Stimulated activated memory B cell treated with anti-CD40 and anti-IgM and Interleukin-4, amounts not matched to agents 10 μg/mL and 1 μg/mL and 100 μg/mL, for 72 hours (primary cell): ENCODE measurements around the gene MLIP.

ENCODE experiments used
- ATAC-seq: fragments of 150-1000 bp; cut with Tn5 transposase; 2 replicates; pipeline ENCODE4 v1.10.0; 2021
- H3K27ac Mint-ChIP-seq: one replicate; pipeline ENCODE4 v1.8.0; 2022; ENCODE audit warnings: mild to moderate bottlenecking, mixed read lengths
- H3K27me3 Mint-ChIP-seq: one replicate; pipeline ENCODE4 v1.8.0; 2022; ENCODE audit warnings: mixed read lengths
- H3K36me3 Mint-ChIP-seq: one replicate; pipeline ENCODE4 v1.8.0; 2022; ENCODE audit warnings: mixed read lengths
- H3K4me1 Mint-ChIP-seq: one replicate; pipeline ENCODE4 v1.8.0; 2022; ENCODE audit warnings: mixed read lengths
- H3K4me3 Mint-ChIP-seq: one replicate; pipeline ENCODE4 v1.8.0; 2022; ENCODE audit warnings: mild to moderate bottlenecking, moderate library complexity, mixed read lengths
- H3K9me3 Mint-ChIP-seq: one replicate; pipeline ENCODE4 v1.8.0; 2022; ENCODE audit warnings: mixed read lengths

The MLIP gene

GRCh38 chr6:54252916-54253315 is 141.7 kb downstream of the MLIP start:
- no peaks in the 10 kb centered on the region for H3K36me3 Mint-ChIP-seq
- no peaks in the 10 kb centered on the region for H3K27me3 Mint-ChIP-seq
- H3K4me1 Mint-ChIP-seq, result no peaks in the 10 kb centered on the region
- H3K27ac Mint-ChIP-seq, result no peak overlapping the region
- no peak for ATAC-seq
- no peaks in the 10 kb centered on the region for H3K9me3 Mint-ChIP-seq
- no peak overlapping the region for H3K4me3 Mint-ChIP-seq

GRCh38 chr6:54254886-54255285 is 143.6 kb downstream of the MLIP start:
- Mint-ChIP-seq H3K4me3 (no peak overlapping the region), H3K36me3 (no peaks in the 10 kb centered on the region), H3K9me3 (no peaks in the 10 kb centered on the region), H3K27ac (no peak overlapping the region), H3K27me3 (no peaks in the 10 kb centered on the region), H3K4me1 (no peaks in the 10 kb centered on the region)
- no peak for ATAC-seq

GRCh38 chr6:54255886-54256285 is 144.6 kb downstream of the MLIP start:
- H3K36me3 Mint-ChIP-seq, result no peaks in the 10 kb centered on the region
- H3K4me3 Mint-ChIP-seq, result no peak overlapping the region
- no peak overlapping the region for H3K27ac Mint-ChIP-seq
- H3K9me3 Mint-ChIP-seq, result no peaks in the 10 kb centered on the region
- H3K27me3 Mint-ChIP-seq, result no peaks in the 10 kb centered on the region
- H3K4me1 Mint-ChIP-seq, result no peaks in the 10 kb centered on the region
- no peak for ATAC-seq

DNA sequence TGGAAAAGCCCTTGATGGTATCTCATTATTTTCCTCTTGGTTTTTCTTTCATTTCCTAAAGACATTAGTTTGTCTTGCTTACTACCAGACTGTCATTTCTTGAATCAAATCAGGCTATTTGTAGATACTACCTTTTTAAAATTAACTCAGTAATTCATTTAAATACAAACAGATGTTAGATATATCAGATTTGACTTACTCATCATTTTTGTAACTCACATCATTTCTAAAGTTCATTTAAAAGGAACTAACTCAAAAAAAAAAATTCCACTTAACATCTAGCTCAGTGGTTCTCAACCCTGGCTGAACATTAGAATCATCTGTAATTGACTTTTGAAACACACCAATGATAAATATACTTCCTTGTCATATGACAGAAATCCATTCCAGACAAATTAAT is 148.8 kb downstream of the MLIP start:
- Mint-ChIP-seq H3K36me3 (no peaks in the 10 kb centered on the region), H3K4me3 (no peak overlapping the region), H3K4me1 (no peaks in the 10 kb centered on the region), H3K27me3 (no peaks in the 10 kb centered on the region), H3K27ac (no peak overlapping the region), H3K9me3 (no peaks in the 10 kb centered on the region)
- no peak for ATAC-seq

GRCh38 chr6:54262499-54262898 is 151.3 kb downstream of the MLIP start:
- Mint-ChIP-seq H3K4me3 (no peak overlapping the region), H3K27me3 (no peaks in the 10 kb centered on the region), H3K36me3 (no peaks in the 10 kb centered on the region), H3K9me3 (no peaks in the 10 kb centered on the region), H3K27ac (no peak overlapping the region), H3K4me1 (no peaks in the 10 kb centered on the region)
- no peak for ATAC-seq

DNA sequence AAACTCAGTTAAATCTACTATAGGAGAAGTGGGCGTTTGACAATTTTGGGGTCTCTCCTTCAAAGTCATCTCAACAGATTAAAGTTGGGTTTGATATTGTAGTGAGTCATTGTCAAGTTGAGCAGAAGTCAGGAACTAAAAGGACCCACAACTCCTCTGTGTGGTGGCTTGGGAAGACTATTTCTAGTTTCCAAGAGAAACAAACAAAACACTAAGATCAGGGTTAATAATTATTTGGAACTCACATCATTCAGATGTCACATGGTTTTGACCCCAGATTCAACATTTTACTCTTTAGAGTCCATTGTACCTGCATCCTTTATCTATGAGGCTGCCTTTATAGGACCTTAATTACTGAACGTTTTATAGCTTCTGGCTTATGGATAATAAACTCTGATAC is 151.7 kb downstream of the MLIP start:
- H3K4me3 Mint-ChIP-seq, result no peak overlapping the region
- no peaks in the 10 kb centered on the region for H3K27me3 Mint-ChIP-seq
- no peak for ATAC-seq
- no peaks in the 10 kb centered on the region for H3K36me3 Mint-ChIP-seq
- H3K27ac Mint-ChIP-seq, result no peak overlapping the region
- no peaks in the 10 kb centered on the region for H3K9me3 Mint-ChIP-seq
- H3K4me1 Mint-ChIP-seq, result no peaks in the 10 kb centered on the region

- H3K36me3 Mint-ChIP-seq, result no peaks in the 10 kb centered on the region
- H3K27me3 Mint-ChIP-seq, result no peaks in the 10 kb centered on the region
- no peaks in the 10 kb centered on the region for H3K4me1 Mint-ChIP-seq
- no peak overlapping the region for H3K4me3 Mint-ChIP-seq
- no peaks in the 10 kb centered on the region for H3K9me3 Mint-ChIP-seq
- no peak for ATAC-seq
- no peak overlapping the region for H3K27ac Mint-ChIP-seq
Measured at GRCh38 chr6:54264581-54265272, 153.5 kb downstream of the MLIP start.

DNA sequence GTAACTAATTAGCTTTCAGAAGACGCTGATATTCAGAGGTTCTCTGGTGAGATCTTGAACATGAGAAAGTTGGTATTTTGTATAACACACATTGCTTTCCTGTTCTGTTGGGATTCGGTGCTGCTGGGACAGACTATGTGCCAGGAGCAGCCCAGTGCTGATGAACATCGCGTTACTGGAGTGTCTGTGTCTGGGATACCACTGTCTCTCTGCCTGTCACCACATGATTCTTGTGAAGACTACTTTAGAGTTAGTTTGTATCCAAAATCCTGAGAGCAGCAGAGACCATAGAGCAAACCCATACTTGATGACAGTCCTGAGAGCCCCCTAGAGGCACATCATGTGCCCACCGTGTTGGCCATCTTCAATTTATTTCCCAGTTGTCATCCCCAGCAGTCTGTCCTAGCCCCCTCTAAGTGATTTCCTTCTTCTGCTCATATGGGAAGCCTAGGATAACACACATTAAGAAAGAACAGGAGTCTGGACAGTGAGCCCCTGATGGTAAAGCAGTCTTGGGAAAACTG is 155.2 kb downstream of the MLIP start:
- Mint-ChIP-seq H3K36me3 (no peaks in the 10 kb centered on the region), H3K4me1 (no peaks in the 10 kb centered on the region), H3K27me3 (no peaks in the 10 kb centered on the region), H3K27ac (no peak overlapping the region), H3K4me3 (no peak overlapping the region), H3K9me3 (no peaks in the 10 kb centered on the region)
- ATAC-seq, result no peak

DNA sequence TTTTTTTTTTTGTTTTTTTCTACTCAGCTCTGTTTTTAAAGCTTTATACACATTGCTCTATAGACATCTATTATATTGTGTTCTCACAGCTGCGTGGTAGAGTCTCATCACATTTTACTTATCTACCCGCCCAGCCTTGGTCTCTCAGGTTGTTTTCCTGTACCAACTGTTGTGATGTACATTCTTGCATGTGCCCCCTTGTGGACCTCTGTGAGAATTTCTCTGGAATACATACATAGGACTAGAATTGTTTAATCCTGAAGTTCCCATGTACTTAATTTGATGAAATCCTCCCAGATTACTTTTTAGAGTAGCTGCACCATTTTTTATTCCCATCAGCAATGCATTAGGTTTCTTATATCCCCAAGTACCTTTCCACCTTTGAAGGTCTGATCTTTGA is 156.6 kb downstream of the MLIP start:
- Mint-ChIP-seq H3K4me1 (no peaks in the 10 kb centered on the region), H3K27ac (no peak overlapping the region), H3K27me3 (no peaks in the 10 kb centered on the region), H3K4me3 (no peak overlapping the region), H3K36me3 (no peaks in the 10 kb centered on the region), H3K9me3 (no peaks in the 10 kb centered on the region)
- no peak for ATAC-seq

GRCh38 chr6:54273214-54273820 is 162.1 kb downstream of the MLIP start:
- no peaks in the 10 kb centered on the region for H3K27me3 Mint-ChIP-seq
- H3K4me3 Mint-ChIP-seq, result no peak overlapping the region
- peaks cover 8% of the 10 kb centered on the region for H3K9me3 Mint-ChIP-seq
- H3K27ac Mint-ChIP-seq, result no peak overlapping the region
- no peaks in the 10 kb centered on the region for H3K36me3 Mint-ChIP-seq
- no peaks in the 10 kb centered on the region for H3K4me1 Mint-ChIP-seq
- no peak for ATAC-seq

DNA sequence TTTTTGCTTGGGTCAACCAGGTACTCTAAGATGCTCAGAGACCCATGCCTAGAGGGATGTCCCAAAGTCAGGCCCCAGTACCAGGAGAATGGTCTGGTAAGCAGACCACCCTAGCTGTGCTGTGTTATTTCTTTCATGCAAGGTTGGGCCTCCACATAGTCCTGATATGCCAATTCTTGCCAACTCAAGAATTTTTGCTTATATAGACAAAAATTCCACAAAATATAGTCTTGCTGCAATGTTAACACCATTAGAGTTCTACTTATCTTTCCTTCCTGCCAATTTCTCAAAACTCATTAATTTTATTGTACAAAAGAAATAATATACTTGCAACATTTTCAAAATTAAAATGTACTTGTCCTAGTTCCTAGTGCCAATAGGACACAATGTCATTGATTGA is 163.1 kb downstream of the MLIP start:
- H3K9me3 Mint-ChIP-seq, result peaks cover 8% of the 10 kb centered on the region
- no peak overlapping the region for H3K4me3 Mint-ChIP-seq
- H3K27me3 Mint-ChIP-seq, result no peaks in the 10 kb centered on the region
- no peak overlapping the region for H3K27ac Mint-ChIP-seq
- ATAC-seq, result no peak
- no peaks in the 10 kb centered on the region for H3K36me3 Mint-ChIP-seq
- H3K4me1 Mint-ChIP-seq, result no peaks in the 10 kb centered on the region

GRCh38 chr6:54282186-54282585 is 170.9 kb downstream of the MLIP start:
- no peaks in the 10 kb centered on the region for H3K27me3 Mint-ChIP-seq
- H3K9me3 Mint-ChIP-seq, result peaks cover 5% of the 10 kb centered on the region
- H3K4me1 Mint-ChIP-seq, result no peaks in the 10 kb centered on the region
- no peak for ATAC-seq
- no peak overlapping the region for H3K4me3 Mint-ChIP-seq
- H3K36me3 Mint-ChIP-seq, result no peaks in the 10 kb centered on the region
- no peak overlapping the region for H3K27ac Mint-ChIP-seq

- no peaks in the 10 kb centered on the region for H3K4me1 Mint-ChIP-seq
- H3K4me3 Mint-ChIP-seq, result no peak overlapping the region
- no peaks in the 10 kb centered on the region for H3K36me3 Mint-ChIP-seq
- H3K9me3 Mint-ChIP-seq, result peaks cover 6% of the 10 kb centered on the region
- no peaks in the 10 kb centered on the region for H3K27me3 Mint-ChIP-seq
- peak; percentile 16 for ATAC-seq
- H3K27ac Mint-ChIP-seq, result no peak overlapping the region
Measured at GRCh38 chr6:54284161-54284860, 173.1 kb downstream of the MLIP start.

GRCh38 chr6:54285595-54285994 is 174.4 kb downstream of the MLIP start:
- Mint-ChIP-seq H3K27ac (no peak overlapping the region), H3K4me3 (no peak overlapping the region), H3K4me1 (no peaks in the 10 kb centered on the region), H3K9me3 (peaks cover 6% of the 10 kb centered on the region), H3K27me3 (no peaks in the 10 kb centered on the region), H3K36me3 (no peaks in the 10 kb centered on the region)
- no peak for ATAC-seq

- H3K27me3 Mint-ChIP-seq, result no peaks in the 10 kb centered on the region
- peaks cover 3% of the 10 kb centered on the region for H3K4me1 Mint-ChIP-seq
- ATAC-seq, result no peak
- H3K4me3 Mint-ChIP-seq, result no peak overlapping the region
- no peak overlapping the region for H3K27ac Mint-ChIP-seq
- no peaks in the 10 kb centered on the region for H3K36me3 Mint-ChIP-seq
- peaks cover 6% of the 10 kb centered on the region for H3K9me3 Mint-ChIP-seq
Measured at GRCh38 chr6:54286141-54286540, 174.9 kb downstream of the MLIP start.

- no peaks in the 10 kb centered on the region for H3K36me3 Mint-ChIP-seq
- H3K4me3 Mint-ChIP-seq, result no peak overlapping the region
- peaks cover 3% of the 10 kb centered on the region for H3K9me3 Mint-ChIP-seq
- H3K4me1 Mint-ChIP-seq, result peaks cover 5% of the 10 kb centered on the region
- H3K27ac Mint-ChIP-seq, result no peak overlapping the region
- no peak for ATAC-seq
- H3K27me3 Mint-ChIP-seq, result no peaks in the 10 kb centered on the region
Measured at GRCh38 chr6:54288474-54288873, 177.2 kb downstream of the MLIP start.
